Smooth muscle cell of the brain vasculature (primary cell): ENCODE measurements around the gene HMCN2.
"Not testable (repeated sequence)": the region's sequence is repeated elsewhere in the genome, so short reads cannot be mapped to it uniquely, and the experiment has no call there.

Experiments
- DNase-seq: peaks from one replicate; pipeline ENCODE4 v3.0.0-alpha.2; 2012; ENCODE audit warnings: low read depth, low spot score

The HMCN2 gene

DNA sequence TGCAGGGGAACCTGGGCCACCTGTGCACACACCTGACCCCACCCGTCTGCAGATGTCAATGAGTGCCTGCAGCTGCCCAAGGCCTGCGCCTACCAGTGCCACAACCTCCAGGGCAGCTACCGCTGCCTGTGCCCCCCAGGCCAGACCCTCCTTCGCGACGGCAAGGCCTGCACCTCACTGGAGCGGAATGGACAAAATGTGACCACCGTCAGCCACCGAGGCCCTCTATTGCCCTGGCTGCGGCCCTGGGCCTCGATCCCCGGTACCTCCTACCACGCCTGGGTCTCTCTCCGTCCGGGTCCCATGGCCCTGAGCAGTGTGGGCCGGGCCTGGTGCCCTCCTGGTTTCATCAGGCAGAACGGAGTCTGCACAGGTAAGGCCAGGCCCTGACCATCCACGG is 164.7 kb downstream of the HMCN2 start:
- DNase-seq: no peak

GRCh38 chr9:130430734-130431535 is 165.4 kb downstream of the HMCN2 start:
- DNase-seq: no peak

GRCh38 chr9:130431536-130432303 is 166.2 kb downstream of the HMCN2 start:
- DNase-seq: no peak

GRCh38 chr9:130432362-130432761 is 166.8 kb downstream of the HMCN2 start:
- no peak for DNase-seq

DNA sequence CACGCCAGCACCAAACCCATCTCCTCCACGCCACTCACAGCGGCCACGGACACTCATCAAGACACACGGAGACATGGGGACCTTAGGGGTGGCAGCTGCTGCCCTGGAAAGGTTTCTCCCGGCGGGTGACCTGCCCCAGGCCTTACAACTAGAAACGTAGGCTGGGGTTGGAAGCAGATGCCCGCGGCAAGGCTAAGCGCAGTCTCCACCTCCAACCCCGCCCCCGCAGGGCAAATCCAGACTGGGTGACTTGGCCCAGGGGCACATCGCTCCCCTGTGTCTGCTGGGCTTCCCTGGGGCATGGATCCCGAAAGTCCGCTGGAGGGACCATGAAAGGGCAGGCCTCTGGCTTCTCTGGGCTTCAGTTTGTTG is 167.2 kb downstream of the HMCN2 start:
- DNase-seq: no peak

DNA sequence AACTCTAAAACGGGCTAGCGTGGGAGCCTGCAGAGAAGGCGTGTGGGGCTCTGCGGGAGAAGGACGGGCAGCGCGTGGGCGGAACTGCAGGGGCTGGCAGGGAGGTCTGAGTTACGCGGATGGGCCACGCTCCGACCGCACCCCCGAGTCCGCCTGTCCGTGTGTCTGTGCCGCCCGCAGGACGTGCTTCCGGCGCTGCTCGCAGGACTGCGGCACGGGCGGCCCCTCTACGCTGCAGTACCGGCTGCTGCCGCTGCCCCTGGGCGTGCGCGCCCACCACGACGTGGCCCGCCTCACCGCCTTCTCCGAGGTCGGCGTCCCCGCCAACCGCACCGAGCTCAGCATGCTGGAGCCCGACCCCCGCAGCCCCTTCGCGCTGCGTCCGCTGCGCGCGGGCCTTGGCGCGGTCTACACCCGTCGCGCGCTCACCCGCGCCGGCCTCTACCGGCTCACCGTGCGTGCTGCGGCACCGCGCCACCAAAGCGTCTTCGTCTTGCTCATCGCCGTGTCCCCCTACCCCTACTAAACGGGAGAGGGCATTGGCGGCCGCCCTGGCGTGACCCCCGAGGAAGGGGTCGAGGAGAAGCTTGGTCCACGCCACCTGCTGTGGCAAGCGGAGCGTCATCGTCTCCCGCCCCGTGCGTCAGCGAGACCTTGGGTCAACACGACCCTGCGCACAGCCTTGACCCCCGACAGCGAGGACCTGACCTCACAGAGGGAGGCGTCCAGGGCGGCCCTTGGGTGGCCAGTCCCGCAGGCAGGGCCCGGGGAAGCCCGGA is 167.8 kb downstream of the HMCN2 start:
- no peak for DNase-seq

DNA sequence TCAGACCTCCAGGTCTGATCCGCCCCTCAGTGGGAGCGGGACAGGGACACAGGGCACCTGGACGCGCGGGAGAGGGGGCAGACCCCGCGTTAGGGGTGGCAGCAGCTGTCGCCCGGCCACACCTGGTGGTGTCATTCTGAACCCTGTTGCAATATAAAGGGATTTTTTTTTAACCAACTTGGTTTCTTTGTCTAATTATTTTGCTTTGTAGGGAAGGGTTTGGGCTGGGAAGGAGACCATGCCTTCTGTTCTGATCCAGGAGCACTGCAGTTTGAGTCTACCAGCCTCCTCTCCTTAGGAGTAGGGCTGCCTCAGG is 168.3 kb downstream of the HMCN2 start:
- no peak for DNase-seq

DNA sequence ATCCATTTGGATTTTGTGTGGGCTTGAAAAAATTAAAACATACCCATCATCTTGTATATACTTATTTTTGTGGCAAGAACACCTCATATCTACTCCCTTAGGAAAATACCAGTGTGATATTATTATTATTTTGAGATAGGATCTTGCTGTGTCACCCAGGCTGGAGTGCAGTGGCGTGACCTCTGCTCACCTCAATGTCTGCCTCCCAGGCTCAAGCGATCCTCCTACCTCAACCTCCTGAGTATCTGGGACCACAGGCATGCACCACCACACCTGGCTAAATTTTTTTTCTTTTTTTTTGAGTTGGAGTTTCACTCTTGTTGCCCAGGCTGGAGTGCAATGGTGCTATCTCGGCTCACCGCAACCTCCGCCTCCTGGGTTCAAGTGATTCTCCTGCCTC is 169.1 kb downstream of the HMCN2 start:
- not testable (repeated sequence) for DNase-seq

DNA sequence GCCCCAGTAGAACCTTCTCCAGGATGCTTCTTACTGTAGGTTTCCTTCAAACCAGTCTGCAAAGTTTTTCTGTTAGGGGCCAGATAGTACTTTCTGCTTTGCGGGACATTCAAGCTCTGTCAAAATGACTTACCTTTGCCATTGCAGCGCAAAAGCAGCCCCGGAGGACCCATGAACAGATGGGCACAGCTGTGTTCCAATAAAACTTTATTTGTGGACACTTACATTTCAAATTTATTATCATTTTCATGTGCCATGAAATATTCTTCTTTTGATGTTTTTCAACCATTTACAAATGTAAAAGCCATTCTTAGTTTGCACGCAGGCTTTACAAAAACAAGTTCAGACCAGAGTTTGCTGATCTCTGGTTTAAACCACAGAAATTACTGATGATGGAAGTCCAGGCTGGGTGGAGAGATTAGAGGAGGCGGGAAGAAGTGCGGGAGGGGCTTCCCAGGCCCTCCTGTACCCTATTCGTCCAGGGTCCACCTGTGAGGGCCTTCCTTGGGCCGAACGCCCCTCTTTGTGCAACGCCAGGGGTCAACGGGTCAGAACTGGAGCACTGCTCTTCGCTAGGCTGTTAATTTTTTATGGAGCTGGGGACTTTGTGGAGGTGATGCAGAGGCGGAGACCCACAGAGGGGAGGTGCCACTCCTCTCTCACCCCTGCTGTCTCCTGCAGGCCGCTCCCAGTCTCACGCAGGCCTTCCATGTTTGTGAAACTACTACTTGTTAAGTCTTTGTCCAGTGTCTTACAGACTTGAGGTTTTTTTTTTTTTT is 171.6 kb downstream of the HMCN2 start:
- DNase-seq: no peak

GRCh38 chr9:130438382-130438981 is 172.9 kb downstream of the HMCN2 start:
- DNase-seq: no peak

DNA sequence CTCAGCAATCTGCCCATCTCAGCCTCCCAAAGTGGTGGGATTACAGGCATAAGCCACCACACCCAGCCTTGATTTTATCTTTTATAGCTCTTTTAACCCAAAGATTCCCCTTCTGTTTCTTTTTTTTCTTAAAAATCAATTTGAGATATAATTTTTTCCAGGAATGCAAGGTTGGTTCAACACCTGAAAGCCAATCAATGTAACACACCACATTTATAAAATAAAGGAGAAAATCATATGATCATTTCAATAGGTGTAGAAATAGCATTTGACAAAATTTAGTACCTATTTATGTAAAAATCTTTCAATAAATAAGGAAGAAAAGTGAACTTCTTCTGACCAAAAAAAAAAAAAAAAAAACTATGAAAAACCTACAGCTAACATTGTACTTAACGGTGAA is 175.5 kb downstream of the HMCN2 start:
- no peak for DNase-seq

- no peak for DNase-seq
These were observed 177.3 kb downstream of the HMCN2 start for GRCh38 chr9:130442746-130443455.

GRCh38 chr9:130443456-130443801 is 177.9 kb downstream of the HMCN2 start:
- DNase-seq: no peak

- DNase-seq: no peak
These were observed 178.4 kb downstream of the HMCN2 start for GRCh38 chr9:130443840-130444492.

DNA sequence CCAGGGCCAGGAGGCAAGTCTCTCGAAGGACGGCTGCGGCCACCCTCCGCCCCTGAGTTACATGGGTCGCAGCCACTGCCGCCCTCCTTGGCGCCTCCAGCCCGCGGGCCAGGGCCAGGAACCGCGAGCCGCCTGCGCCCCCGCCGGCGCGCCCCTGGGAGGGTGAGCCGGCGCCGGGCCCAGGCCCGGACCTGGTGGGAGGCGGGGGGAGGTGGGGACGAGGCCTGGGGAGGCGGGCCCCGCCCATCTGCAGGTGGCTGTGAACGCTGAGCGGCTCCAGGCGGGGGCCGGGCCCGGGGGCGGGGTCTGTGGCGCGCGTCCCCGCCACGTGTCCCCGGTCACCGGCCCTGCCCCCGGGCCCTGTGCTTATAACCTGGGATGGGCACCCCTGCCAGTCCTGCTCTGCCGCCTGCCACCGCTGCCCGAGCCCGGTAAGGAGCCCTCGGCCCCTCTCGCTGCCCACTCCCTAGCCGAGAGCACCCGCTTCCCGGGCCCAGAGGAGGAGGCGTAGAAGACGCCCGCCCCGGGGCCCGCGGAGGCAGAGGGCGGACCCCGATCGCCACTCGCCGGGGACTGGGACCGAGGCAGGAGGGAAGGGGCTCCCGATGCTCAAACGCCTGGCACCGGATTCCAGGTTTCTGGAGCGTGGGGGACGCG is 179.1 kb downstream of the HMCN2 start, which contains the start of gene ASS1:
TSS of gene ASS1 (plus strand) at position 397 of the 657 bp plus-strand sequence. CDS start 7,268 bp downstream, outside the sequence.
- DNase-seq: no peak

GRCh38 chr9:130445268-130445983 is 179.9 kb downstream of the HMCN2 start:
- DNase-seq: no peak

DNA sequence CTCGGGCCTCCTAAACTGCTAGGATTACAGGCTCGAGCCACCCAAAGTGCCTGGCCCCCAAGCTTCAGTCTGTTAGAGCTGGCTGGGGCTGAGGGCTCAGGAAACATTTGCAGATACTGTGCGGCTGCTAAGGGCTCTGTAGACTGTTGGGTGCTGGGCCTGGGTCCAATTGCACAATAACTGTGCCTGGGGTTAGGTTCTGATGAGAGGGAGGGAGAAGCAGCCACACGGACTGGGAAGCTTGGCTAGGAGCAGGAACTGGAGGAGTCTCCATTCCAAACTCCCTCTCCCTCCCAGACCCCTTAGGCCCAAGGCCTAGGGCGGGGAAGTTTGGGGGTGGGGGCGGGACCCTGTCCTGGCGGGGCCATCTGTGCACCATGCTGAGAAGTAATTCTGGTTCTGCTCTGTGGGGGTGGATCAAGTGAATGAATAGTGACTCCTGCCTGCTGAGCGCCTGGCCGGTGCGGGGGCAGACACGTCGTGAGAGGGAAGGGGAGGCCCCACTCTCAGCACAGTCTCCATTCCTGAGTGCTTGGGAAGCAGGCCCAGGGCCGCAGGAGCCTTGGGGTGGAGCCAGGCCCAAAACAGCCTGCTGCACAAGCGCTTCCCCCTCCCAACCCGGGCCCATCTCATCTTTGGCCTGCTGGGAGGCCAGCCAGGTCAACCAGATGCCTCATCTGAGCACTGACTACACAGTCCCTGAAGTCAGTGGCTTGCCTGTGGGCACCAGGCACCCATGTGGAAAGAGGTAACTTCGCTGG is 180.7 kb downstream of the HMCN2 start:
- DNase-seq: peak; percentile 79

DNA sequence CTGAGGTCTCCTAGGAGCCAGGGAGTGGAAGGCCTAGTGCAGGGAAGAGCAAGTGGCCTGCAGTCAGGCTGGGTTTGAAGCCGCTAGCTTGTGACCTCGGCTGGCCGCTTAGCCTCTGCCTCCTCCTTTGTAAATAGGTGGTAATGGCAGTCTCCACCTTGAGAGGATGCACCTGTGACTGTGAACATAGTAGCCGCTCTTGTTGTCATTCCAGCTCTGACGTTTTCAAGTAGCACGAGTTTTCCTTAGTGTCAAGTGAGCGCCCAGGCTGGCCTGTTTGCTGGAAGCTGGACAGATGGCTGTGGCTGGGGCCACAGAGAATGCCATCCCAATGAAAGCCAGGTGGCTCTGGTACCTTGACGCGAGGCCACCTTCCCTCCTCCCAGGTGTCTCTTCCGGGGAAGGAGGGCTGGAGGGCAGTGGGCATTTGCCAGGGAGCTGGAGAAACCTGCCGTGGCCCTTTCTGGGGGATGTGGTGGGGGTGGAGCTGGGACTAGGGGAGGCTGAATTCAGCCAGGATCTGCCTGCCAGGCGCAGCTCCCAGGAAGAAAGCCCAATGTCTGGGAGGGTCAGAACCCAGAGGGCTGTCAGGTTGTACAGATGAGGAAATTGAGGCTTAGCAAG is 181.7 kb downstream of the HMCN2 start:
- DNase-seq: no peak
